ENCODE results near the gene CAND2. TPM values are rescaled to one million over a fixed set of nuclear protein-coding genes. Genes with fewer than 3 reads are reported as not detected.

Gene CAND2
- polyA plus RNA-seq, 4 donors, result 0.27 to 1.5 (median 1.3) TPM; not detected in 1

DNA sequence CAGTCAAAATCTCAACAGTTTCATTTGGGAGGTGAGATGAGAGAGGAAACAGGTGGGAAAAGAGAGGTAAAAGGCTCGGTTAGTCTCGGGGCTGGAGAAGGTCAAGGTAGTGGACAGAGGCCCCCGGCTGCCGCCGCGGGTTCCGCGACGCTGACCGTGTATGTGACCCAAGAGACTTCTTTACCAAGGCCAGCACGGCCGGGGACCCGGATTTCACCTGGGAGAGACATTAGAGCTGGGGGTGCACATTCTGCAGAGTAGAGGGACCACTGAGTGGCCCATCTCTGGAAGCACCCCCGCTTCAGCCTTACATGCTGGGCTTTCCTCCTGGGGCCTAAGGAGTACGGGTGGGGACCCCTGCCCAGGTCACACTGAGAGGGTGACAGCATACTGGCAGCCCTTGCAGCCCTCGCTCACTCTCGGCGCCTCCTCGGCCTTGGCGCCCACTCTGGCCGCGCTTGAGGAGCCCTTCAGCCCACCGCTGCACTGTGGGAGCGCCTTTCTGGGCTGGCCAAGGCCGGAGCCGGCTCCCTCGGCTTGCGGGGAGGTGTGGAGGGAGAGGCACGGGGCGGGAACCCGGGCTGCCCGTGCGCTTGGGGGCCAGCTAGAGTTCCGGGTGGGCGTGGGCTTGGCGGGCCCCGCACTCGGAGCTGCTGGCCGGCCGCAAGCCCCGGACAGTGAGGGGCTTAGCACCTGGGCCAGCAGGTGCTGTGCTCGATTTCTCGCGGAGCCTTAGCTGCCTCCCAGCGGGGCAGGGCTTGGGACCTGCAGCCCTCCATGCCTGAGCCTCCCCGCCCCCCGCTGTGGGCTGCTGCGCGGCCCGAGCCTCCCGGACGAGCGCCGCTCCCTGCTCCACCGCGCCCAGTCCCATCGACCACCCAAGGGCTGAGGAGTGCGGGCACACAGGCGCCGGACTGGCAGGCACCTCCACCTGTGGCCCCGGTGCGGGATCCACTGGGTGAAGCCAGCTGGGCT lies 86.1 kb downstream of the CAND2 start:
- H3K9me3 ChIP-seq (ENCODE audit: control insufficient read depth in 2 of 2, insufficient read depth in 1 of 2, low read depth in 1 of 2, low read length in 1 of 2), result no peaks in the 10 kb centered on the region
- H3K27ac ChIP-seq (ENCODE audit: low read depth in 1 of 3, low read length in 2 of 3), result no peak overlapping the region
- FAIRE-seq, result no peak
- WGBS, 3 donors, result 91 to 96% (median 95%) methylated on average over 44 to 62 of the region's 62 CpGs
- no peak for DNase-seq
- no peaks in the 10 kb centered on the region for H3K36me3 ChIP-seq (ENCODE audit: control insufficient read depth in 3 of 3, insufficient read depth in 2 of 3, low read depth in 1 of 3, low read length in 3 of 3)
- peaks cover 0 to 4% (median 0%) of the 10 kb centered on the region in 3 donors for H3K27me3 ChIP-seq (ENCODE audit: control insufficient read depth in 3 of 3, insufficient read depth in 3 of 3, low read length in 3 of 3)
- H3K4me1 ChIP-seq (ENCODE audit: control insufficient read depth in 3 of 3, insufficient read depth in 2 of 3, low read depth in 1 of 3, low read length in 2 of 3), result peaks cover 0 to 3% (median 0%) of the 10 kb centered on the region in 3 donors
- H3K4me3 ChIP-seq (ENCODE audit: low read depth in 1 of 3, low read length in 3 of 3), result no peak overlapping the region

- no peaks in the 10 kb centered on the region for H3K9me3 ChIP-seq (ENCODE audit: control insufficient read depth in 2 of 2, insufficient read depth in 1 of 2, low read depth in 1 of 2, low read length in 1 of 2)
- FAIRE-seq (no peak), DNase-seq (no peak)
- no peak overlapping the region for H3K27ac ChIP-seq (ENCODE audit: low read depth in 1 of 3, low read length in 2 of 3)
- peaks cover 0 to 3% (median 0%) of the 10 kb centered on the region in 3 donors for H3K4me1 ChIP-seq (ENCODE audit: control insufficient read depth in 3 of 3, insufficient read depth in 2 of 3, low read depth in 1 of 3, low read length in 2 of 3)
- no peak overlapping the region for H3K4me3 ChIP-seq (ENCODE audit: low read depth in 1 of 3, low read length in 3 of 3)
- no peaks in the 10 kb centered on the region for H3K36me3 ChIP-seq (ENCODE audit: control insufficient read depth in 3 of 3, insufficient read depth in 2 of 3, low read depth in 1 of 3, low read length in 3 of 3)
- H3K27me3 ChIP-seq (ENCODE audit: control insufficient read depth in 3 of 3, insufficient read depth in 3 of 3, low read length in 3 of 3), result peaks cover 0 to 4% (median 0%) of the 10 kb centered on the region in 3 donors
- WGBS, 3 donors, result 81 to 90% (median 83%) methylated on average over 15 of the region's 15 CpGs
Observed at GRCh38 chr3:12884186-12884680, 87.8 kb downstream of the CAND2 start.

Other genes starting within 250 kb of the CAND2 start
- gene MKRN2, start 239.6 kb upstream of the CAND2 start, polyA plus RNA-seq, result 10 to 100 TPM; 12.7 to 34.3 (median 14.6) TPM
- gene RAF1, start 132.6 kb upstream of the CAND2 start, polyA plus RNA-seq, result 10 to 100 TPM; 47.9 to 84.3 (median 70.5) TPM
- gene TMEM40, start 37.4 kb upstream of the CAND2 start, polyA plus RNA-seq, result under 1 TPM in 2 of 4 donors, not detected in 2; 0.07 to 0.25 TPM
- 1,000 to 10,000 TPM; 1,296 to 2,718 (median 2,420) TPM for gene RPL32, start 44.9 kb downstream of the CAND2 start, polyA plus RNA-seq